ENCODE data around the gene MYH6. TPM values are rescaled to one million over a fixed set of nuclear protein-coding genes. Genes with fewer than 3 reads are reported as not detected.

The MYH6 gene
- total and polyA plus RNA-seq, 4 donors, result 0.05 to 0.17 (median 0.06) TPM; not detected in 1

- H3K36me3 ChIP-seq (ENCODE audit: control insufficient read depth in 4 of 4, insufficient read depth in 3 of 4, low read depth in 1 of 4, low read length in 3 of 4), result no peaks in the 10 kb centered on the region
- WGBS, result 4% methylated on average over 51 of the region's 51 CpGs
- peaks cover 0 to 8% (median 6%) of the 10 kb centered on the region in 4 donors for H3K27me3 ChIP-seq (ENCODE audit: control insufficient read depth in 4 of 4, insufficient read depth in 4 of 4, low read length in 3 of 4)
- peak overlapping the region in 1 of 3 donors; percentile 37 for H3K4me3 ChIP-seq (ENCODE audit: low read depth in 1 of 3, low read length in 3 of 3)
- TF ChIP-seq SP1 (IDR thresholded peaks at IDR 0.05) (no peak), YY1 (IDR thresholded peaks at IDR 0.05) (no peak), REST (IDR thresholded peaks at IDR 0.05) (no peak), HNF4G (IDR thresholded peaks at IDR 0.05) (no peak), FOXA2 (IDR thresholded peaks at IDR 0.05) (no peak), NR2F2 (IDR thresholded peaks at IDR 0.05) (no peak), CTCF (IDR thresholded peaks at IDR 0.05; ENCODE audit: low read depth, low read length, missing input control) (no peak), RAD21 (IDR thresholded peaks at IDR 0.05) (no peak), GABPA (IDR thresholded peaks at IDR 0.05 in 1 of 2, conservative IDR thresholded peaks at IDR 0.05 in 1 of 2) (no peak), JUND (IDR thresholded peaks at IDR 0.05) (no peak)
- no peak overlapping the region for H3K9ac ChIP-seq (ENCODE audit: low read depth in 1 of 2, low read length in 2 of 2)
- H3K4me1 ChIP-seq (ENCODE audit: control insufficient read depth in 4 of 4, insufficient read depth in 4 of 4, low read length in 3 of 4), result peaks cover 2 to 12% (median 9%) of the 10 kb centered on the region in 4 donors
- no peak for DNase-seq (ENCODE audit: low spot score)
- H3K27ac ChIP-seq (ENCODE audit: low read depth in 1 of 2, low read length in 2 of 2), result peak overlapping the region; percentile 54 to 56
- H3K9me3 ChIP-seq (ENCODE audit: control insufficient read depth in 4 of 4, low read length in 3 of 4), result no peaks in the 10 kb centered on the region
These were observed 42.2 kb downstream of the MYH6 start for GRCh38 chr14:23365732-23366425.

GRCh38 chr14:23365036-23365731 is 42.9 kb downstream of the MYH6 start, which contains the start of gene EFS:
TSS of gene EFS (minus strand) at chr14:23365172. CDS start at chr14:23365025, 147 bp downstream.
- no peak within 1 kb of the TSS for H3K9ac ChIP-seq (ENCODE audit: low read depth in 1 of 2, low read length in 2 of 2)
- H3K36me3 ChIP-seq (ENCODE audit: control insufficient read depth in 4 of 4, insufficient read depth in 3 of 4, low read depth in 1 of 4, low read length in 3 of 4), result no peaks in the 10 kb centered on the region
- peaks cover 0 to 8% (median 6%) of the 10 kb centered on the region in 4 donors for H3K27me3 ChIP-seq (ENCODE audit: control insufficient read depth in 4 of 4, insufficient read depth in 4 of 4, low read length in 3 of 4)
- H3K9me3 ChIP-seq (ENCODE audit: control insufficient read depth in 4 of 4, low read length in 3 of 4), result no peaks in the 10 kb centered on the region
- H3K4me1 ChIP-seq (ENCODE audit: control insufficient read depth in 4 of 4, insufficient read depth in 4 of 4, low read length in 3 of 4), result peaks cover 2 to 12% (median 9%) of the 10 kb centered on the region in 4 donors
- H3K27ac ChIP-seq (ENCODE audit: low read depth in 1 of 2, low read length in 2 of 2), result peak within 1 kb of the TSS; percentile 54 to 62
- no peak for DNase-seq (ENCODE audit: low spot score)
- H3K4me3 ChIP-seq (ENCODE audit: low read depth in 1 of 3, low read length in 3 of 3), result peak within 1 kb of the TSS in 1 of 3 donors; percentile 37
- WGBS, result 3% methylated on average over 74 of the region's 74 CpGs
- TF ChIP-seq EGR1 (IDR thresholded peaks at IDR 0.05; ENCODE audit: low read depth in 2 of 2) (no peak), ZBTB33 (IDR thresholded peaks at IDR 0.05) (no peak), ATF3 (IDR thresholded peaks at IDR 0.05) (no peak), REST (IDR thresholded peaks at IDR 0.05) (no peak), MAX (IDR thresholded peaks at IDR 0.05) (no peak), RAD21 (IDR thresholded peaks at IDR 0.05) (no peak), FOXA2 (IDR thresholded peaks at IDR 0.05) (no peak), JUND (IDR thresholded peaks at IDR 0.05) (no peak), RXRA (IDR thresholded peaks at IDR 0.05) (no peak), SP1 (IDR thresholded peaks at IDR 0.05) (no peak), GABPA (IDR thresholded peaks at IDR 0.05 in 1 of 2, conservative IDR thresholded peaks at IDR 0.05 in 1 of 2) (no peak), HNF4A (conservative IDR thresholded peaks at IDR 0.05) (no peak)

Data from liver (tissue), 9 donors.